Heart left ventricle (tissue), 13 donors: Measurements from ENCODE around the gene IFT25.

Experiments
- POLR2A ChIP-seq, 2 donors: fragments of 450-650 bp; IDR thresholded peaks; one replicate each; pipeline ENCODE4 v1.6.1; 2017; ENCODE audit warnings: antibody characterized with exemption in 2 of 2, mild to moderate bottlenecking in 2 of 2, moderate library complexity in 2 of 2
- TF ChIP-seq, protein P1 (sequence below), 12 donors: fragments of 200-600 bp; sonication (generic) in 4 of 12; IDR thresholded peaks; one replicate each; pipeline versions ENCODE4 v1.5.0 to v1.8.0; 2018 to 2022; ENCODE audit warnings: antibody characterized with exemption in 12 of 12, mild to moderate bottlenecking in 5 of 12
- donor health status: ischemic (EF 13 %, LVEDD 7.1; RV severe dilation, severe dysfunction).
- donor health status: DM: no; HTN: yes; CAD: no.
- donor health status: DM: no; HTN: no; CAD: no.
- donor health status: ischemic (EF 25% LVEDD 6.9; RV normal size, moderate dysfunction).
- donor health status: ischemic (EF 25% LVEDD 5.7; RV mildly dilated, moderate dysfunction).
- donor health status: ischemic (EF 35%, LVEDD 5.7; RV mildly dilated, moderate dysfunction).
- donor health status: nonischemic (EF 11% LVEDD 7.7; RV severe dilation, severe dysfunction).
- donor health status: DM: yes; HTN: yes; CAD: no.
- donor health status: PGD.
- donor health status: ischemic (EF 29% LVEDD 5.4; RV normal size, mild dysfunction).
- donor health status: nonischemic (EF 23%, LVEDD 6.1; RV moderate dilation, normal function).

DNA sequence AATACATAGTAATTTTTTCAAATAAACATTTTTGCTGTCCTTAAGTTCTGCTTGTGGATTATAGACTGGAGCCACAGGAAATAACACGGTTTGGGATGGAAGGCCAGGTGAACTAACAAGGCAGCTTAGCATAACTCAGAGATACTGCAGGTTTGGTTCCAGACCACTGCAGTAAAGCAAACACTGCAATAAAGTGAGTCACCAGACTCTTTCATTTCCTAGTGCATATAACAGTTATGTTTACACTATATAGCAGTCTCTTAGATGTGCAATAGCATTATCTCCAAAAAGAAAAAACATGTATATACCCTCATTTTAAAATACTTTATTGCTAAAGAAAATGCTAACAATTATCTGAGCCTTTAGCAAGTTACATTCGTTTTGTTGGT, 22.6 kb upstream of the IFT25 start:
- TF ChIP-seq, protein P1, sequence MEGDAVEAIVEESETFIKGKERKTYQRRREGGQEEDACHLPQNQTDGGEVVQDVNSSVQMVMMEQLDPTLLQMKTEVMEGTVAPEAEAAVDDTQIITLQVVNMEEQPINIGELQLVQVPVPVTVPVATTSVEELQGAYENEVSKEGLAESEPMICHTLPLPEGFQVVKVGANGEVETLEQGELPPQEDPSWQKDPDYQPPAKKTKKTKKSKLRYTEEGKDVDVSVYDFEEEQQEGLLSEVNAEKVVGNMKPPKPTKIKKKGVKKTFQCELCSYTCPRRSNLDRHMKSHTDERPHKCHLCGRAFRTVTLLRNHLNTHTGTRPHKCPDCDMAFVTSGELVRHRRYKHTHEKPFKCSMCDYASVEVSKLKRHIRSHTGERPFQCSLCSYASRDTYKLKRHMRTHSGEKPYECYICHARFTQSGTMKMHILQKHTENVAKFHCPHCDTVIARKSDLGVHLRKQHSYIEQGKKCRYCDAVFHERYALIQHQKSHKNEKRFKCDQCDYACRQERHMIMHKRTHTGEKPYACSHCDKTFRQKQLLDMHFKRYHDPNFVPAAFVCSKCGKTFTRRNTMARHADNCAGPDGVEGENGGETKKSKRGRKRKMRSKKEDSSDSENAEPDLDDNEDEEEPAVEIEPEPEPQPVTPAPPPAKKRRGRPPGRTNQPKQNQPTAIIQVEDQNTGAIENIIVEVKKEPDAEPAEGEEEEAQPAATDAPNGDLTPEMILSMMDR (IDR thresholded peaks at IDR 0.05) = no peak
- no peak for TF ChIP-seq POLR2A (IDR thresholded peaks at IDR 0.05)
